Activated CD4-positive, alpha-beta T cell treated with anti-CD3 and anti-CD28 coated beads, Interleukin-2, amount 50 U/mL, for 48 hours (primary cell): ENCODE results near the gene MTG1.
"Not testable (repeated sequence)": the region's sequence is repeated elsewhere in the genome, so short reads cannot be mapped to it uniquely, and the experiment has no call there.

Source experiments
- DNase-seq, 2 experiments: peaks; one replicate each; pipeline ENCODE4 v3.0.0-alpha.2; 2020

The MTG1 gene

DNA sequence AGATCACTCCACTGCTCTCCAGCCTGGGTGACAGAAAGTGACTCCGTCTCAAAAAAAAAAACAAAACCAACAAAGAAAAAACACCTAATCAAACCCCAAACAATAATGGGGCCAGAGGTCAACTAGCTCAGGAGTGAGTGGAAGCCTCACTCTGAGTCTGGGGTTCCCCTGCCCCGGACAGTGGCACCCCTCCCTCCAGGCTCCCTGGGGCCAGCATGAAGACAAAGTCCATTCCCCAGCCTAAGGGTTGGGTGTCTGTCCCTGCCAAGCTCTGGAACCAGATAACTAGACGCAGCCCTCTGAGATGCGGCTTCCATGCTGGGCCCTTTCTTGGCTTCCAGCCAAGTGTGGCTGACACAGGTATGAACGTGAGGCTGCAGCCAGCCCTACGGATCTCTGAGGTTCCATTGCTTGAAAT, 34.4 kb upstream of the MTG1 start:
- DNase-seq, result no peak

GRCh38 chr10:133359972-133360610, 33.9 kb upstream of the MTG1 start:
- no peak for DNase-seq

GRCh38 chr10:133361227-133361626, 32.7 kb upstream of the MTG1 start:
- no peak for DNase-seq

DNA sequence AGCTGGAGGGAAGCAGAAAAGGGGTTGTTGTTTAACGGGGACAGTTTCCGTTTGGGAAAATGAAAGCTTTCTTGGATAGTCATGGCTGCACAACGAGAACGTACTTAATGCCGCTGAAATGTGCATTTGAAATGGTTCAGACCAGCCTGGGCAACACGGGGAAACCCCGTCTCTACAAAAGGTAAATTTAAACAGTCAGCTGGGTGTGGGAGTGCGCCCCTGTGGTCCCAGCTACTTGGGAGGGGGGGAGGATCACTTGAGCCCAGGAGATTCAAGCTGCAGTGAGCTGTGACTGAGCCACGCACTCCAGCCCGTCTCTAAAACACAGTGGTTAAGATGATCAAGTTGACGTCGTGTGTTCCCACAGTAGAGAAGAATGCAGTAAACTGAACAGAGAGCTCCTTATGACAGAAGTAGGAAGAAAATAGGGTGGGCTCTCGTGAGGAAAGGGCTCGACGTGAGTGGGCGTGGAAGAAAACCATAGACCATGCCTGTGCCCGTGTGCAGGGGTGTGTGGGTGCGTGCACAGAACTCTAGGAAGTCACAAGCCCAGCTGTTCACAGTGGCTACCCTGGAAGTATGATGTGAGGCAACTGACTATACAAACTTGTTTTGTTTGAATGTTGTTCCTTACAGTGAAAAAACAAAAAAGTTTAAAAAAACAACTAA, 32.0 kb upstream of the MTG1 start:
- no peak for DNase-seq

DNA sequence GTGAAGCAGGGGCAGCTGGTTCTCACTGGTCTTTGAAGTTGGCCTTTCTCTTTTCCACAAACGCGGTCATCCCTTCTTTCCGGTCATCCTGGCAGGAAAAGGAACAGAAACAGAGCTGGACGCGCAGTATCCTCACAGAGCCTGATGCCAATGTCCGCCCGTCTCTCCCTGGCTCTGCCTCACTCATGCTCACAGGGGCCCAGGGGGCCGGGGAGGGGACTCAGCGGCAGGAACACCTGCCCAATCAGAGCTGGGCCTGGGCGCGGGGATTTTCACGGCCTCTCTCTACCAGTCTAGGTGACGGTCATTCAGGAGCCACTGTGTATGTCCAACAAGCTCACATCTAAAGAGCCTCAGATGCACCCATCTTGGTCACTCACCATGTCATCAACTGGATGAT, 31.1 kb upstream of the MTG1 start:
- DNase-seq, result no peak

DNA sequence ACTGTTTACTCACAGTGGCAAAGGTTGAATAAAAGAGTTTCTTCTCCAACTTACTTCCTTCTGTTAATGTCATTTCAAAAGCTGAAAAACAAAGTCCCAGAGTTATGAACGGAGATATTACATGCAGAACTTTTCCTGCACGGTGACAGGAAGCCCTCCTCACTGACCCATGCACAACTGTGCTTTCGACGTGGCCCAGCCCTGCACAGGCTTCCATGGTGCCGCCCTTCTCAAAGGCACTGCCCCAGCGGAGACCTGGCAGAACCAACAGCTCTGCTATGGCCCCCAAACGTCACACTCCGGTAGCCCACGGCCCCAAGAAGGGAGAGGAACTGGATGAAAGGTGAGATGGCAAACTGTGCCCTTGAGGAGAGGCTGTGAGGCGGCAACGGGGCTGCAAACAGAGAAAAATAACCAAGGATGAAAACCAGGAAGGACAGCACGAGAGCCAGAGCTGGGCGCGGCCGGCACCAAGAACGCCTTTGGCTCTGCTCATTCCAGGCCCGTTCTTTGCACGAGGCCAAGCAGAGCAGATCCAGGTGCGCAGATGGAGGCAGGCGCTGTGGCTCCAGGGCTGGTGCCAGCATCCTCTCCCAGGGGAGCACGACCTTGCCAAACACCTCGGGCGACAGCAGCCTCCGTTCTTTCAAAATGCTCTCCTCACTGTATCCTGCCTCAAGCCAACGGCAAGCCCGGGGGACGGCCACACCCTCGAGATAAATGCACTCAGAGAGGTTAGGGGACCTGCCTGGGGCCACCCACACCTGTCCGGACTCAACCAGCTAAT, 29.1 kb upstream of the MTG1 start:
- no peak for DNase-seq

- no peak for DNase-seq
These were observed 28.4 kb upstream of the MTG1 start for GRCh38 chr10:133365461-133366129.

- DNase-seq, result no peak
These were observed 27.9 kb upstream of the MTG1 start for GRCh38 chr10:133366130-133366478.

DNA sequence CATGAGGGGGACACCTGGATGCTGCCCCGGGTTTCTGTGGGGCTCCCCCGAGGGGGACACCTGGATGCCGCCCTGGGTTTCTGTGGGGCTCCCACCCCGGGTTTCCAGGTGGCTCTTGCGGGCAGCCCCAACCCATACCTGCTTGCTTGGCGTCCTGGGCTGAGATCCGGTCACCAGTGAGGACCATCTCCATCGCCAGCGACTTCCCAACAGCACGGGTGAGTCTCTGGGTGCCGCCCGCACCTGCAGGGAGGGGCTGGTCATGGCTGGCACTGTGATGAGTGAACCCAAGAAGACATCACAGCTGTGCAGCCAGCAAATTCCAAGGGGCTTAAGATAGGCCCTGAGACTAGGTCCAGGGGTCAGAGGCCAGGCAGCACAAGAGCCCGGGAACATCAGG, 27.2 kb upstream of the MTG1 start:
- no peak for DNase-seq

DNA sequence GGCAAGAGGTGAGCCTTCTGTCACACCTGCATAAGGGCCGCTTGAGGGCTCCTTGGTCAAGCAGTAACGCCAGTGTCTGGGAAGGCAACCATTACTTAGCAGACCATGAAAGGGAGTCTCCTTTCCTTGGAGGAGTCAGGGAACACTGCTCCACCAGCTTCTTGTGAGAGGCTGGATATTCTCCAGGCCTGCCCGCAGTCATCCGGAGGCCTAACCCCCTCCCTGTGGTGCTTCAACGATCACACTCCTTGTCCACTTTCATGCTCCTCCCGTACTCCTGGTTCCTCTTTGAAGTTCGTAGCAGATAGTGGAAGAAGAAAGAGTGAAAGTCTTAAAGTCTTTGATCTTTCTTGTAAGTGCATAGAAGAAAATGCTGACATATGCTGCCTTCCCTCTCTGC, 26.5 kb upstream of the MTG1 start:
- not testable (repeated sequence) for DNase-seq

GRCh38 chr10:133368153-133368552, 25.8 kb upstream of the MTG1 start:
- no peak for DNase-seq

DNA sequence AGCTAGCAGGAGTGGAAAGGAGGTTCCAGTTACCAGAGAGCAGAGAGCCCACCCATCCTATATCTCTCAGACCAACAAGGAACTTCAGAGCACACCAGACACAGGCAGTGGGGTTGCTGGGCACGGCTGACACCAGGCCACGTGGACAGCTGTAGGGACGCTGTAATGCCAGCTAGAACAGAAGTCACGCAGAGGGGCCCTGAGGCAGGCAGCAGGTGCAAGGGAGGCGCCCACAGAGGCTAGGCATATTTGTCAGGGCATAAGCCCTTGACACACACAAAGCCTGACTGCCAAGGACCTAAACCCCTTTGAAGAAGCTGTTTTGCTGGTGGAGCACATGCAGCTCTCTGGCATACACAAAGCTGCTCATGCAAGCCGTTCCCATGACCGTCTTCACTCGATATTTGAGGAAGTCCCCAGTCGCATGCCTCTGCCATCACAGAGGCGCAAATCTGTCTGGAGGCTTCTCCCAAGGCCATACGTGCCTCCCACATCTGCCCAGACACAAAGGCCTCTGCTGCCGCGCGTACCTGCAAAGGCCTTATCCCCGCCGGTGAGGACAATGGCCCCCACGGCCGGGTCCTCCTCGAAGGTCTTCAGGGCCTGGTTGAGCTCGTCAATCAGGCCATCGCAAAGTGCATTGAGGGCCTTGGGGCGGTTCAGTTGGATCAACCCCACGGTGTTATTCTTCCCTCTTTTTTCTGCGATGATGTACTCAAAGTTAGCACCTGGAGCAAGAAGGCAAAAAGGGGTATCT, 23.7 kb upstream of the MTG1 start:
- DNase-seq, result no peak

DNA sequence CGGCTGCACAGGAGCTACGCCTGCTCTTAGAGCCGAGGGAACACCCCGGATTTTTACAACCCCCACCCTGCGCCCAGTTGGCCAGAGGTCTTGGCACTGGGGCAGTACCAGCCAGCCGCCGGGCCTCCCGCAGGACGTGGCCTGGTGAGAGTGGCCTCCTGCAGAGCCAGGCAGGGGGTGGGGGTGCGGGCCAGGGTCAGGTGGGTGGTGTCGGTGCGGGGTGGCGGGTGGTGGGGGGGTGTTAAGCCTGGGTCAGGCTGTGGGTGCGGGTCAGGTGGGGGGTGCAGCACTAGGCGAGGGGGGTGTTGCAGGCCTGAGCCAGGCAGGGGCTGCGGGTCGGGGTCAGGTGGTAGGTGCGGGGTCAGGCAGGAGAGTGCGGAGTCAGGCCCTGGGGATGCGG, 21.4 kb upstream of the MTG1 start:
- DNase-seq, result no peak

GRCh38 chr10:133373174-133374090, 20.5 kb upstream of the MTG1 start, which contains the start of gene ECHS1:
Gene ECHS1 (minus strand): TSS chr10:133373354. CDS start chr10:133373333, 21 bp downstream.
- DNase-seq, result peak; percentile 95

DNA sequence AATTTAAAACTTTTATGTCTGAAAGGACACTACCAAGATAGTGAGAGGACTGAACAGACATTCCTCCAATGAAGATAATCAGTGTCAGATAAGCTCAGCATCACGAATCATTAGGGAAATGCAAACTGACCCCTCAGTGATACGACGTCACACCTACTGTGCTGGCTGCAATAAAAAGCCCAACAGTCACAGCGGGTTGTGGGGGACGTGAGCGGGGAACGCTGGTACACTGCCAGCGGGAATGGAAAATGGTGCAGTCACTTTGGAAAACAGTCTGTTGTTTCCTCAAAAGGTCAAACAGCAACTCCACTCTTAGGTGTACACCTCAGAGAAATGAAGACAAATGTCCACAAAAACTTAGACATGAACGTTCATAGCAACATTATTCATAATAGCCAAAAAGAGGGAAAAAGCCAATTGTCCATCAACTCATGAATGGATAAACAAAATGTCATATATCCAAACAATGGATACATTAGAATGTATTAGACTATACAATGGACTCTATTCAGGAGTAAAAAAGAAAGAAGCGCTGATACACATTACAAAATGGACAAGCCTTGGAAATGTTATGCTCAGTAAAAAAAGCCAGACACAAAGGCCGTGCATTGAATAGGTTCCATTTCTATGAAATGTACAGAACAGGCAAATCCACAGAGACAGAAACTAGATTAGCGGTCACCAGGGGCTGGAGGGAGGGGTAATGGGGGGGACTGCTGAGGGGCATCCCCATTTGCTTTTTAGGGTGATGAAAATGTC, 18.4 kb upstream of the MTG1 start:
- DNase-seq, result no peak

- DNase-seq, result not testable (repeated sequence)
These were observed 17.8 kb upstream of the MTG1 start for GRCh38 chr10:133376183-133376582.

GRCh38 chr10:133377025-133377817, 16.7 kb upstream of the MTG1 start:
- DNase-seq, result no peak

DNA sequence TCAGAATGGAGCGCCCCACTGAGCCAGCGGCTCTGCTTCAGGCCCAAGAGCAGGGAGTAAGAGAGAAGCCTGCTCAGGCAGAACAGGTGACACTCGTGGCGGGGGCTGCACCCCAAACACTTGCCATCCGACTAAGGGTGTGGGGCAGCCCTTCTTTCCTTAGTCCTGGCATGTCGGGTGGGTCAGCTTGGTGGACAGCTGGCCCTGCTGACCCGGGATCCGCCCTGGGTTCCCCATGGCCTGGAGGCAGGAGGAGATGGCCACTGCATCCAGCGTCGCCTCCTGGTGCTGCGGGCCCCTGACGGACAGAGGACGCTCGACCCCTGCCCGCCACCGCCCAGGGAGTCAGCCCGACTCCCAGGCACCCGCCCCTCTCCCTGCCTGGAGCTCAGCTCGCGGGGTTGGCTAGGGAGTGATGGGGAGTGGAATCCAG, 16.1 kb upstream of the MTG1 start:
- no peak for DNase-seq

DNA sequence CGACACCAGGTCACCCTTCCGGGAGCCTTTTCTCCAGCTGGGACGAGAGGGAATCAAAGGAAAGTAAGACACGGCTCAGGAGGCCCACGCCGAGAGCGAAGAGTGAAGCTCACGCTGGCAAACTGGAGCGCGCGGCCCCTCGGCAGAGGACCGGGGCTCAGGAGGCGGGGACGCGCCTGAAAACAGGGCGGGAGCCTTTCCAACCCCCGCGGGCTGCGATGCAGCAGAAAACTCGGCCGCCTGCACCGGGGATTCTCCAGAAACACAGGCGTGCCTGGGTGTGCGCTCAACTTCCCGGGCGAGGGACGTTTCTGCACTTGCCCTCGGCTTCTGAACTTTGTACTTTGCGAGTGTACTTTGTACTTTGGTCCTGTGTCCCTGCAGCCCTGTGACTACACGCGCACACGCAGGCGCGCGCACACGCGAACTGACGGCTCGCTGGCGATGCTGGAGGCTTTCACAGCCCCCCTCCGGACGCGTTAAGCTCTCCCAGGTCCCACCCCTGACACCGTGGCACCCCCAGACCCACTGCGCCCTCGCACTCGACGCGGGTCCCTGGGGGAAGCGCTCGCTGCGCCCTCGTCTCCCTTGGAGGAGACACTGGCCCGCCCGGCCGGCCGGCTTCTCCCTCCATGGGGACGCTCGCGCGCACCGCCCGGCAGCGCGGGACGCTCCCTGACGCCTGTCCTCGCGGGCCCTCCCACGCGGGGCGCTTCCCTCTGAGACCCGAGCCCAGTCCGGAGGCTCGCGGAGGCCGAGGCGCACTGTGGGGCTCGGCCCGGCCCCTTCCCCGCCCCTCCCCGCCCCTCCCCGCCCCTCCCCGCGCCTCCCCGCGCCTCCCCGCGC, 15.5 kb upstream of the MTG1 start:
- DNase-seq, result peak; percentile 60 to 68
